Measurements from ENCODE around the gene BRD2.
"Not testable (repeated sequence)": the region's sequence is repeated elsewhere in the genome, so short reads cannot be mapped to it uniquely, and the experiment has no call there.

Gene BRD2

DNA sequence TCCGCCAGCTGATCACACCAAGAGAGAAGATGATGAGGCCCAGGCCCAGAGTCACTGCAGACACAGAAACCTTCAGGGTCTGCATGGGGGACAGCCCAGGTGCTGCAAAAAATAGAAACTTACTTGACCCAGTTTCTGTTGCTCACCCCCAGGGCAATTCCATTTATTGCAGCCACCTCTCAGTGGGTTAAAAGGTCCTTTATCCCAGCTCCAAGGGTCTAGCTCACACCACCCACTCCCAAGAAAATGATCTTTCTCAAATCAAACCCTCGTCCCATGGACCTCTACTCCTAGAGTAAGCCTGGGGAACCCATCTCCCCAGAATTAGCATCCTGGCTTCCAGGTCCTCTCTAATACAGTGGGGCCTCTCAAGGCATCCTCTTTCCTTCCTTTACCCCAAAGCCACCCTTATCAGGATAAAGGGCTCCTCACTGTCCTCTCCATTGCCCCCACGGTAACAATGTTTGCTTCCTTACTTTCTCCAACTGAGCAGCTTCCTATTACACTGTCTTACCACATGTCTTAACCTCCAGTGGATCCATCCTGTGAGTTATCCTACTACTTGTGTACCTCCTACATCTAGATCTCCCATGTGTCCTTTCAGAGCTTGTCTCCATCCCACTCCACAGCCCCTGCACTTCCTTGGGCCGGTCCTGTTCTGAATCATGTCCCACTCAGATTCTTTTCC lies 32.7 kb upstream of the BRD2 start:
- H3K4me3 ChIP-seq (ENCODE audit: low read depth, low read length) = no peak overlapping the region
- TF ChIP-seq, protein P1, sequence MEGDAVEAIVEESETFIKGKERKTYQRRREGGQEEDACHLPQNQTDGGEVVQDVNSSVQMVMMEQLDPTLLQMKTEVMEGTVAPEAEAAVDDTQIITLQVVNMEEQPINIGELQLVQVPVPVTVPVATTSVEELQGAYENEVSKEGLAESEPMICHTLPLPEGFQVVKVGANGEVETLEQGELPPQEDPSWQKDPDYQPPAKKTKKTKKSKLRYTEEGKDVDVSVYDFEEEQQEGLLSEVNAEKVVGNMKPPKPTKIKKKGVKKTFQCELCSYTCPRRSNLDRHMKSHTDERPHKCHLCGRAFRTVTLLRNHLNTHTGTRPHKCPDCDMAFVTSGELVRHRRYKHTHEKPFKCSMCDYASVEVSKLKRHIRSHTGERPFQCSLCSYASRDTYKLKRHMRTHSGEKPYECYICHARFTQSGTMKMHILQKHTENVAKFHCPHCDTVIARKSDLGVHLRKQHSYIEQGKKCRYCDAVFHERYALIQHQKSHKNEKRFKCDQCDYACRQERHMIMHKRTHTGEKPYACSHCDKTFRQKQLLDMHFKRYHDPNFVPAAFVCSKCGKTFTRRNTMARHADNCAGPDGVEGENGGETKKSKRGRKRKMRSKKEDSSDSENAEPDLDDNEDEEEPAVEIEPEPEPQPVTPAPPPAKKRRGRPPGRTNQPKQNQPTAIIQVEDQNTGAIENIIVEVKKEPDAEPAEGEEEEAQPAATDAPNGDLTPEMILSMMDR (IDR thresholded peaks at IDR 0.05; ENCODE audit: borderline replicate concordance, insufficient read depth, low read depth, low read length) = no peak

DNA sequence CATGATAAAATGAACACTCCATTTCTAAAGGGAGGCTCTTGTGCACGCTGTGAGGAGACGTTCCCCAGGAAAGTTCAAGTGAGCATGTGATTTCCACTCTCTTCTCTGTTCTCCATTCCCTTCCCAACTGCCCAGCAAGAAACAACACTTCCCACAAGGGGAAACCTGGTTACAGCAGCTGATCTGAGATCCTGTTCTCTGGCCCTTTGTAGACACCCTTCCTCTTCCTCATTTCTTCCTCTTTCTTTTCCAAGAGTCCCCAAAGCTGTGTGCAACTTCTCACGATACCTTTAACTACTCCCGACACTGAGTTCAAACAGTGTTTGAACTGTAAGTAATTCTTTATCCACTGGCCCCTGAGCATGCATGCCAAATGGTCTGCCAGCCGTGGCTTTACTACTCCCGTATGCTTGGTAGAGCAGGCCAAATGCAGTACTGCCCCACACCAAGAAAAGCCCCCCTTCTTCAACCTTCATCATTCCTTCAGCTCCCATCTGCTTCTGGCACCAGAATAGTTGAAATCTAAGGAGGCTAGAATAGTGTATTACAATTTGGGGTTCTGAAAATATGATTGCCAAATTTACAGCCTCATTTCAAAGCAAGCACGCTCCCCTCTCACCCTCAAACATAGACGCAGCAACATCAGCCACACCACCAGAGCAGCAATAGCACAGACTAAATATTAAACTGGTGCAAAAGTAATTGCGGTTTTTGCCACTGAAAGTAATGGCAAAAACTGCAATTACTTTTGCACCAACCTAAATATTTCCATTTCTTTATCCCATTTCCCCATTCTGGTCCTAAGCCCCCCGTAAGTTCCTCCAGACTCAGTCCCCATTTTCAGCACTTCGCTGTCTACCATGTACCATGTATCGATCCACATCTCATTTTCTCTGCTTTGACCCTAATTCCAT lies 31.9 kb upstream of the BRD2 start:
- H3K4me3 ChIP-seq (ENCODE audit: low read depth, low read length) = no peak overlapping the region
- TF ChIP-seq, protein P1 (IDR thresholded peaks at IDR 0.05; ENCODE audit: borderline replicate concordance, insufficient read depth, low read depth, low read length) = no peak

DNA sequence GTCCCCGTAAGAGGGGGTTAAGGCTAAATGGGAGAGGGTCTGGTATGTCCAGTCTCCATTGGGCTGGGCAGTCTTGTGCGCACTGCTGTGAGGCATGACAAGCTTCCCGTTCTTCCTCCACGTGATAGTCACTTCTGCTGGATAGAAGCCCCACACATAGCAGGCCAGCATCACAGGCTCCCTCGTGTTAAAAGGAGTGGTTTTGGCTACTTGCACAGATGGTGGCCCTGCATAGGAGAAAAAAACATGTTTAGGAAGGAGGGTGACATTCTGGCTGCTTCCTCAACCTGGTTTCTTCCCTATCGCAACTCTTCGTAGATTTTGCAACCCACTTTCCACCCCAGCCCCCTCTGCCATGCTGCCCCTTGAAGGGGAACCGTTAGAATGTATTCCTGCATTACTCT lies 31.2 kb upstream of the BRD2 start:
- TF ChIP-seq, protein P1 (IDR thresholded peaks at IDR 0.05; ENCODE audit: borderline replicate concordance, insufficient read depth, low read depth, low read length) = no peak
- H3K4me3 ChIP-seq (ENCODE audit: low read depth, low read length) = no peak overlapping the region

DNA sequence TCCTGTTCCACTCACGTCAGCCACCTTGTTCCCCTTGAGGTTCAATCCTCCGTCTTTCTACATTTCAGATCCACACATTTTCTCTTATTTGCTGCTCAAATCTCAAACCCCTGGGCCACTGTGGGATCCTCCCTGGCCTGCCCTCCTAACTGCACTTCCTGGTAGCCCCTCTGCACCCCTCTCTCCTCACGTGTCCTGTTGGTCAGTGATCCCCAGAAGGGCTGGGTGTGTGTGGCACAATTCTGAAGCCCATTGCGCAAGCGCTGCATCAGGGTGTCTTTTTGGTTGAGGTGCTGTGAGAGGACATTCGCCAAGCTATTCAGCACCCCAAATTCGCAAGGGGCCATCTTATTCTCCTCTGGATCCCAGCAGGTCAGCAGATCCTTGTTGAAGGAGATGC lies 29.9 kb upstream of the BRD2 start:
- H3K4me3 ChIP-seq (ENCODE audit: low read depth, low read length) = no peak overlapping the region
- TF ChIP-seq, protein P1 (IDR thresholded peaks at IDR 0.05; ENCODE audit: borderline replicate concordance, insufficient read depth, low read depth, low read length) = no peak

DNA sequence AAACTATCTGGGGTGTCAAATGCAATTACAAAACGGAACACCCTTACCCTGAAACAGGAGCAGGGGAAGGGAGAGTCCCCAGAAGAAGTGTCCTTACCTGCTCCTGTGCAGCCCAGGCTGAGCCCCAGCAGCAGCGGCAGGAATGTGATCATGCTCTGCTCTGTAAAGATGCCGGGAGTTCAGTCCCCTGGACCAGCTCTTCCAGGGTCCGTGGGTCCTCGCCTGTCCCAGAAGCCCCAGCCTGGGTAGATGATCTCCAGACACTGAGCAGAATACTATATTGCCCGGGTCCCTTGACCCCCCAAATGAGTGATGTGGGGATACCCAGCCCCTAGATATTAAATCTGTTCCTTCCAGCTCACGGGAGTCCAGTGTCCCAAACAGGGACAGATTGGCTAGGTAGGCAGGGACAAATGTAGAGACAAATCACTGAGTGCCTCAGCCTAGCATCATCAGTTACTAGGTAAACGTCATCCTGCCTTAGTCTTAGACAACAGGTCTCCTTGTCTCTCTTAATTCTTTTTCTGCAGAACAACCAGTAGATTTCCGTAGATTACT lies 27.7 kb upstream of the BRD2 start, which contains the start of gene HLA-DMB:
Gene HLA-DMB (minus strand): TSS at position 373 of the 558 bp plus-strand sequence. CDS start 221 bp downstream, at position 152.
- TF ChIP-seq, protein P1 (IDR thresholded peaks at IDR 0.05; ENCODE audit: borderline replicate concordance, insufficient read depth, low read depth, low read length) = no peak
- H3K4me3 ChIP-seq (ENCODE audit: low read depth, low read length) = peak within 1 kb of the TSS; percentile 73

DNA sequence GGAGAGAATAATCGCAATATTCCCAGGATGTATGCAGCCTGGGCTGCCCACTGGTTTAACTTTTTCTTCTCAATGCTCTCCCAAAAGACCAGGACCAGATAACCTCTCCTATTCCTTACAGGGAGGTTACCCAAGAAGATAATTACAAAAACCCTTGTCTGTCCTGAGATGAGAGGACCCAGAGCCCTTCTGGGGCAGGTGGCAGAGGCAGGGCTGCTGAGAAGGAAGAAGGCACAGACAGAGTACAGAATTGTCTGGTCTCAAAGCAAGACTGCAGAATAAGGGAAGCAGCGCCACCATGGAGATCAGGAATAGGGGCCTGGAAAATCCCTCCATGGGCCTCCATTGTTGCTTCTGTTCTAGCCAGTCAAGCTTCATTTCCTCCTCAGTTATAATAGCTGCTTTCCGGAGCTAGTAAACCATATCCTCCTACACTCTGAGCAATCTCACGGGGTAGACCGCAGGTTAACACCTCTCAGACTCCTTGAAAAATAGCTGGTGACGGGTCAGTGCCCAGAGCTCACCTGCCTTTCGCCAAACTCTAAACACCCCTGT lies 27.1 kb upstream of the BRD2 start:
- no peak overlapping the region for H3K4me3 ChIP-seq (ENCODE audit: low read depth, low read length)
- TF ChIP-seq, protein P1 (IDR thresholded peaks at IDR 0.05; ENCODE audit: borderline replicate concordance, insufficient read depth, low read depth, low read length) = no peak

DNA sequence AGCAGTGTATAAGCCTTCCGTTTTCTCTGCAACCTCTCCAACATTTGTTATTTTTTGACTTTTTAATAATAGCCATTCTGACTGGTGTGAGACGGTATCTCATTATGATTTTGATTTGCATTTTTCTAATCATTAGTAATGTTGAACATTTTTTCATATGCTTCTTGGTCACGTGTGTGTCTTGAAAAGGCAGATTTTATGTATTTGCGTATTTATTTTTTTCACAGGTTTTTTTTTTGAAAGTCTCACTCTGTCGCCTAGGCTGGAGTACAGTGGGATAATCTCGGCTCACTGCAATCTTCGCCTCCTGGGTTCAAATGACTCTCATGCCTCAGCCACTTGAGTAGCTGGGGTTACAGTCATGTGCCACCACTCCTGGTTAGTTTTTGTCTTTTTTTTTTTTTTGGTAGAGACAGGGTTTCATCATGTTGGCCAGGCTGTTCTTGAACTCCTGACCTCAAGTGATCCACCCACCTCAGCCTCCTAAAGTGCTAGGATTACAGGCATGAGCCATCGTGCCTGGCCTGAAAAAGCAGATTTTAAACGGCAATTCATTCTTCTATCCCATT lies 25.8 kb upstream of the BRD2 start:
- not testable (repeated sequence) for H3K4me3 ChIP-seq (ENCODE audit: low read depth, low read length)
